GM12873 (cell line): ENCODE measurements around the gene NCAPD3.

Experiments
- TF ChIP-seq, protein P1 (sequence below): IDR thresholded peaks from 2 replicates; pipeline ENCODE4 v1.5.1; 2012; ENCODE audit warnings: low read depth, mild to moderate bottlenecking, moderate library complexity, low read length, control low read depth; ENCODE audit not compliant: insufficient read depth; ENCODE audit errors: missing control alignments

Gene NCAPD3

DNA sequence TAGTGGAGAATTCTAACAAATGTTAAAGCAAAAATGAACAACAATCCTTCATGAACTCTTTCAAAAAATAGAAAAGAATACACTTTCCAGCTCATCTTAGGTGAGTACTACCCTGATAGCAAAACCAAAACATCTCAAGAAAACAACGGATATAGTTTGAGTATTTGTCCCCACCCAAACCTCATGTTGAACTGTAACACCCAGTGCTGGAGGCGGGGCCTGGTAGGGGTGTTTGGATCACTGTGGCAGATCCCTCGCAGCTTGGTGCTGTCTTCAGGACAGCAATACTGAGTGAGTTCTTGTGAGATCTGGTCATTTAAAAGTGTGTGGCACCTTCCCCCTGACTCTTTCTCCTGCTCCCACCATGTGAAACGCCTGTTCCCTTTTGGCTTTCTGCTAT lies 27.0 kb downstream of the NCAPD3 start:
- TF ChIP-seq, protein P1, sequence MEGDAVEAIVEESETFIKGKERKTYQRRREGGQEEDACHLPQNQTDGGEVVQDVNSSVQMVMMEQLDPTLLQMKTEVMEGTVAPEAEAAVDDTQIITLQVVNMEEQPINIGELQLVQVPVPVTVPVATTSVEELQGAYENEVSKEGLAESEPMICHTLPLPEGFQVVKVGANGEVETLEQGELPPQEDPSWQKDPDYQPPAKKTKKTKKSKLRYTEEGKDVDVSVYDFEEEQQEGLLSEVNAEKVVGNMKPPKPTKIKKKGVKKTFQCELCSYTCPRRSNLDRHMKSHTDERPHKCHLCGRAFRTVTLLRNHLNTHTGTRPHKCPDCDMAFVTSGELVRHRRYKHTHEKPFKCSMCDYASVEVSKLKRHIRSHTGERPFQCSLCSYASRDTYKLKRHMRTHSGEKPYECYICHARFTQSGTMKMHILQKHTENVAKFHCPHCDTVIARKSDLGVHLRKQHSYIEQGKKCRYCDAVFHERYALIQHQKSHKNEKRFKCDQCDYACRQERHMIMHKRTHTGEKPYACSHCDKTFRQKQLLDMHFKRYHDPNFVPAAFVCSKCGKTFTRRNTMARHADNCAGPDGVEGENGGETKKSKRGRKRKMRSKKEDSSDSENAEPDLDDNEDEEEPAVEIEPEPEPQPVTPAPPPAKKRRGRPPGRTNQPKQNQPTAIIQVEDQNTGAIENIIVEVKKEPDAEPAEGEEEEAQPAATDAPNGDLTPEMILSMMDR, result no peak

DNA sequence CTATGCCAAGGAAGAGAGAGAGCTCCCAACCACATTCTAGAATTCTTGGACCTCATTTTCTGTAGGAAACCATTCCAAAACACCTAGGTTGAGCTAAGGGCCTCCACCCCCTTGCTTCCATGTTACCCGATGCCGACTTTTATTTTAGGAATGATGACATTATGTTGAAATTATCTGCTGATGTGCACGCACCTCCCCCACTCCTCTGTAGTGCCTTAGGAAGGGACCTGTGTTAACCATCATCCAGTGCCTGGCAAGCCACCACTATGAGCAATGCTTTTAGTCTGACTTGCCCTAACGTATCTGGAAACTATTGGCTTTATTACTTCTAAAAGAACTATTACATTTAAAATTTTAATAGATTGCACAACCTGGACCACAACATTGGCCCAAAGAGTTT lies 42.1 kb downstream of the NCAPD3 start:
- TF ChIP-seq, protein P1, result no peak

DNA sequence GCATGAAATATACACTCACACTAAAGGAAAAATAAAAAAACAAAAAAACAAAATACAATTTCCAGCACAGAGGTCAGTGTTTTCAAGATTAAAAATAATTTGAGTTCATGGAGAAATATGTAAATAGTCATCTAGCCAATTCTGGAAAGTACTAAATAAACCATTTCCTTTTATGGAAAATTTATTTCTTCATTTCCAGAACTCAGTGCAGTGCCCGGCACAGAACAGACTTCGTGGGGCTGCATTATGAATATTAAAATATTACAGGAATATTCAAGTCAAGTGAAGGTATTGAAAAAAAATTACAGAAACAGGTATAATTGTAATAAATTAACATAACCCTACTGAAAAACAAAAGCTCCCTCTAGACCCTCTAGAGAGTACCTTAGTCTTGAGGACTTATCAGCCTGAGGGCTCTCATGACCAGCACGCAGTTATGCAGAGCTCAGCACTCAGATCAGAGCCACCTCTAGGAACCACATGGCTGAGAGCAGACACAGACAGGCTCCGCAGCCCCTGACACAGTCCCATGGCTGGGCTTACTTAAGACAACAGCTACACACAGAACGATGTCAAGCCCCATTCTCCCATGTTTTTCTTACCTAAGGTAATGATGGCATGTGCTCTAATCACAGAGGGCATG lies 45.6 kb downstream of the NCAPD3 start:
- TF ChIP-seq, protein P1, result no peak

DNA sequence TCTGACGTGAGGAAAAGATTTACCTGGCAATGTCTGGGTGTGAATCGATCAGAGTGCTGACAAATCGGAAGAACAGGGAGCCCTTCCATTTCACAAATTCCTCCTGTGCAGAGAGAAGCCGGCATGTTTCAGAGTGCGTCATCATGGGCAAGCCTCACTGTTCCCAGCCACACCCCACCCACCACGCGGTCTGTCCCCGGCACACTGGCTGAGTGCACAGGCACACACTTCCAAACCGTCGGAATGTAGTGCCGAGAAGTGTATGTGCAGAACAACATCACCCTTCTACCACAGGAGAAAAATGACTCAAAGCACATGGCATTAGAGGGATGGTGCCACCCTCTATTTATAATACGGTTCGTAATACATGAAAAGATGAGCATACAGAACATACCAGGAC lies 47.5 kb downstream of the NCAPD3 start:
- TF ChIP-seq, protein P1, result no peak

DNA sequence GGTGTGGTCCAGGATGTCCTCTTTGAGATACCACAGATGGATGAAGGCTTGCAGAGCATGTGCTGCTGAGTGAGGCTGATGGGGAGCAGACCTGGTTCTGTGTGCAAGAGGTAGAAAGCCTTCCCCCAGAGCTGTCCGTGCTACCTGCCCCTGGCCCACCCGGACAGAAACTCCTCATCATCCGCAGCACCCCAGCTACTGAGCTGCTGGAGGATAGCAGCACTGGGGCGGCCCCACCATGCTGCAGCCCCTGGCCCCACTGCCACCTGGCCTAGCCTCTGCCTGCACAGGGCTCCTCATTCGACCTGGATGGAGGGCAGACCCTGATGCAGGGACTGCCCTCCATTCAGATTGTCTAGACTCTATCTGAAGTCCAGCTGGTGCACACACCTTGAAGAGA lies 50.5 kb downstream of the NCAPD3 start:
- TF ChIP-seq, protein P1, result no peak

DNA sequence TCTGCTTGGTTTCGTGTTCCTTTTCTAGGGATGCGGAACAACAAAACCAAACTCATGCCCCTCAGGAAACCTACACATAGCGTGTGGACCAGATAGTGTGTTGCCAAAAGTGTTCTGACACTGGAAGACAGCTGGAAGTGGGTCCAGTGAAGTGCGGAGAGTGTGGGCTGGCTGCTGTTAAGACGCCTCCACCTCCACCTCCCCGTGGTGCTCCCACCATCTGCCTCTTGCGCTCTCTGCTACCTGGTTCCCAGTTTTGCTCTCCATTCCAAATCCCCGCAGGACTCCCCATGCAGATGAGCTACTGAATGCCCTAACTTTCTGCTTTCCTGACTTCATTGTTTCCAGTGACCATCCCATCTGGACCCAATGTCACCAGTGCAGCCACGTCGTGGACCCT lies 51.8 kb downstream of the NCAPD3 start:
- TF ChIP-seq, protein P1, result no peak

DNA sequence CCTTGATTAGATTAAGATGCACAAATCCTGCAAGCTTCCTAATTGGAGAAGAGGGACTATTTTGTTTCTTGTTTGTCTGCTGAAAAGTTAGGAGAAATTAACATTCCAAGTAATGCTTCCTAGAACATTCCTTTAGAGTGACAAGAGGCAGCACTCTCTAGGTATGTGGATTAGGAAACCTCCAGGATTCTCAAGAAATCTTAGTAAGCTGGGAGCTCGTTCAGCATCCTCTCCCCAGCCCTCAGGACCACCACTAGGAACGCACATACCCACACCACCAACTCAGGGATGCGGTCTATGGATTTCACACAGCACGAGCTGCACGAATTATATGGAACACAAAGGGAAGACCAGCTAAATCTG lies 52.9 kb downstream of the NCAPD3 start:
- TF ChIP-seq, protein P1, result no peak
